Inflammatory macrophage treated with lipopolysaccharide for 4 hours (primary cell): ENCODE results near the gene OXER1.

Source experiments
- DNase-seq: peaks from one replicate; pipeline ENCODE4 v3.0.0-alpha.2; 2020

OXER1 gene

DNA sequence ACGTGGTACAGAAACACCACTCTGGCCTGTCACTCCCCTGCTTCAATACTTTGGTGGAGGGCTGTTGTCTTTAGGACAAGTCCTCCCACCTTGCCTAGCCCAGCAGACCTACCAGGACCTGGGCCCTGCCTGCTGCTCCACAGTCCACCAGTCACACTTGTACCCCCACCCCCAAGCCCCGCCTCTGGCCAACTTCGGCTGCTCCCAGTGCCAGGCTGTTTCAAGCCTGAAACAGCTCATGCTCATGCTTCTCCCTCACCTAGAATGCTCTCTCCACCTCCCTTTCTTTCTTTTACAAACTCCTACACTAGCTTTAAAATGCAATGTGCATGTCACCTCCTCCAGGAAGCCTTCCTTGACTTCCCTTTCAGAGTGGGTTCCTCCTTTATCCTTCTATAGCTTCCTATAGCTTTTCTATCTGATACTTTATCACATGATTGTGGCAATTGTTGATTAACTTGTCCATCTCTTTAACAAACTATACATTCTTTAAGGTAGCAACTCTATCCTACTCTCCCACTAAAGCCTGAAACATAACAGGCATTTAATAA is 4.8 kb upstream of the OXER1 start:
- DNase-seq = no peak

DNA sequence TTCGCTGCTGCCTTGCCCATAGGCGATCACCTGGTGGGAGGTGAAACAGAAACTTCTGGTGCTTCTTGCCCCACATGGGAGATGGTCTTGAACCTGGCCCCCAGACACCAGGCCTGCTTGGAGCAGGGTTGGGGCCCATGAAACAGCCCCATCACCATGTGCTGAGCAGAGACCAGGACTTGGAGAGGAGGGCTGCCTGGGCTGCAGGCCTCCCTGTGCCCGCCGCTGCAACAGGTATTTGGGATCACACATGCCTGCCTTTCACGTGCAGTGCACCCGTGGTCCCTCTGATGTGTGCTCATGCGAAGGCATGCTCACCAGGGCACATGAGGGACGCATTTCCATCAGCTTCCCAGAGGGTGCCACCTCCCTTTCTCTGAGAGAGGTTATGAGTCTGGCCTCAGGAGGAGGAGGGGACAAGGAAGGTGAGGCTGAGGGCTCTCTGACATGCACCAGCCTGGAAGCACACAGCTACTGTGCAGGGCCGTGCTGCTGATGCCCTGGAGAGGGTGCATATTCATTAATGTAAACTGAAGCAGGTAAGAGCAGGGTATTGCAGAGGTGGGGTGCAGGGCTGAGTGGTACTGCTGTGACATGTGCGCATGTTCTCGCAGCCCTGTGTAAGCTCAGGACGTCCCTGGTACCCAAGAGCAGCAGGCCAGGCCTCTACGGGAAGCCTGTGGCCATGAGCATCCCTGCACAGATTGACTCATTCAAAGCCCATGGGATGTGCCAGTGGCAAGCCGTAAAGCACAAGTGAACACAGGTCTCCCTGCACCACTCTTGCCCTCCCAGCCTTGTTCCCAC is 4.2 kb upstream of the OXER1 start:
- no peak for DNase-seq

DNA sequence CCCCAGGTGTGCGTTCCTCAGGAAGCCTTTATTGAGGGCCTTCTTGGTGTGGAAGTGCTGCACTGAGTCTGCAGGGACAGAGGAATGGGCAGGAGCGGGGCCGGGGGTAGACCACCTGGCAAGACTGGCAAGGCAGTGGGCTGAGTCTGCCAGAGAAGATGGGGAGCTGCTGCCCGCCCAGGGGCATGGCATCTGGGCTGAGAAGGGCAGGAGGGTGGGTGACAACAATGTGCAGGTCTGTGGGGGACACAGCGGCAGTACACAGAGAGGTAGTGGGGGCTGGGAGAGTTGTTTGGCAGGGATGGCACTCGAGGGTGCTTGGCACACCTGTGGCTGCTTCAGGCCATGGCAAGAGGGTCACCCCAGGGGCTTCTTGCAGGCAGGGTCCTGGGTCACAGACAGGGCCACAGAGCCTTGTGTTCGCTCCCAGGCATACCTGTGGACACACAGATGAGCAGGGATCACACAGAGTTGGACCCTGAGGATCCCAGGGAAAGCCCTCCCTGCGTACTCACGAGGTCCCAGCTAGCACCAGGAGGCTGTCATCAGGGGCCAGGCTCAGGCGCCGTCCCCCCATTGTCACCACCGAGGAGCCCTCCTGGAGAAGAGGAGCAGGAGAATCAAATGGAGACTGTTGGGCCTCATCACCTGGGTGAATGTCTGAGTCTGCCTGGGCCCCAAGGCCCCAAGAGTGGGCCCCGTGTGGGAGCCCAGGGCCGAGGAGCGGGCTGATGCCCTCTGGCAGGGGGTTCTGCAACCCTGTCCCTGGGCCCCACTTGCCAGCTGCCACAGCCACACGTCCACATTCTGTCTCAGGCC is 3.4 kb upstream of the OXER1 start:
- no peak for DNase-seq

DNA sequence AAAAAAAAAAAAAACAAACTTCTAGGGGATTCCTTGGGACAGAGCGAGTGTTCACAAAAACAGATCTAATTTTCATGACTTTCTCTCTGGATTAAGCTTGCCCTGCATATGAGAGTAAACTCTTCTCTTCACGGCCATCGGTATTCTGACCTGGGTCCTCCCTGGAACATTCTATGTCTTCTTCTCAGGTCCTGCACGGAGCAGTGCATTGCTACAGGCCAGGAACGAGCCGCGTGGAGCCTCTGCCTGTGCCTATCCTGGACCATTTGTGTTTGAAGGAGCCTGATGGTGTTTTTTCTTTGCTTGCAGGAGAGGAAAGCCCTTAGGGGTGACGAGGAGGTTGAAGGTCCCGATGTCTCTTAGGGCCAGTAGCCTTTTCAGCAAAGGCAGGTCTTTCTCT is 1.8 kb upstream of the OXER1 start:
- no peak for DNase-seq

DNA sequence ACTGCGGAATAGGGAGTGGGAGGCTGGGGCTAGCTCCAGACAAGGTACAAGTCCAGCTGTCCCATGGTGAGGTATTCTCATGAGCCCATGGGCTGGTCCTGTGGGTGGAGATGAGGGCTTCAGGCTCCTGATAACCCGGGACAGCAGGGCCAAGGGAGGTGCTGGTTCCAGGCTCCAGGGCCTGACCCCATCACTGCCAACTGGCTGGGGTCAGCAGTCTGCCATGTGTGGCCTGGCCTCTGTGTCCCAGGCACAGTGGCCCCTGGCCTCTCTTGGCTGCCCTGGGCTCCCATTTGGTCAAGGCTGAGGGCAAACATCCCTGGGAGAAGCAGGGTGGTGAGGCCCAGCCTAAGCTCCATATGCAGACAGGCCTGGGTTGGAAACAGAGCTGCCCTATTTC is 966 bp upstream of the OXER1 start:
- no peak for DNase-seq

DNA sequence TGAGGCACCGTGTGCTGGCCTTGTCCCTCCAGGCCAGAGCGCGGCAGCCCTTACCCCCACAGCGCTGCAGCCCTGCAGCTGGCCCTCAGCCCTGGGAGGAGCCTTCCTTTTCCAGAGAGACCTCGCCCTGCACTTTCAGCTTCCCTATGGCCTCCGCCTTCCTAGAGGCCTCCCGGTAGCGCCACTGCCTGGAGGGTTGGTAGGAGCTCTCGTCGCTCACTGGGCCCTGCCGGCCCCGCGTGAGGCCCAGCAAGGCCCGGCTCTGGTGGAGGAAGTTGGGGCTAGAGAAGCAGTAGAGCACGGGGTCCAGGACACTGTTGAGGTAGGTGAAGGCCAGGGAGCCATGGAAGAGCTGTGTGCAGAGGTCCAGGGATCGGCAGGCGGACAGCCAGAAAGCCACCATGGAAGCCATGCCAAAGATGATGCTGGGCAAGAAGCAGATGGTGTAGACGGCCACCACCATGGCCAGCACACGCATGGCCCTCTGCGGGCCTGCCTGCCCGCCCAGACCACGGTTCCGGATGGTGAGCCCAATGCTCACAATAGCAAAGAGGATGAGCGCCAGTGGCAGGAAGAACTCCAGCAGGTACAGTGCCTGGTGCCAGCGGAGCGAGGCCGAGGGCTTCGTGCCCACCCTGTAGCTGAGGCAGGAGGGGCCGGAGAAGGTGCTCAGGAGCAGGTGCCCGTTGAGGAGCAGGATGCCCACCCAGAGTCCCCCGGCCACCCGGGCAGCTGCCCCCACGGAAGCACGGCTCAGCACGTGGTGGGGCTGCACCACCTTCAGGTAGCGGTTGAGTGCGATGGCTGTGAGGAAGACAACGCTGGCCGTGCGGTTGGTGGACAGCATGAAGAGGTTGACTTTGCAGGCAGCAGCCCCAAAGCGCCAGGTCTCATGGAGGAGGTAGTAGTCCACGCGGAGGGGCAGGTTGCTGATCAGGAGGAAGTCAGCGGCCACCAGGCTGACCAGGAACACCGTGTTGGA is 821 bp downstream of the OXER1 start:
- DNase-seq = no peak

DNA sequence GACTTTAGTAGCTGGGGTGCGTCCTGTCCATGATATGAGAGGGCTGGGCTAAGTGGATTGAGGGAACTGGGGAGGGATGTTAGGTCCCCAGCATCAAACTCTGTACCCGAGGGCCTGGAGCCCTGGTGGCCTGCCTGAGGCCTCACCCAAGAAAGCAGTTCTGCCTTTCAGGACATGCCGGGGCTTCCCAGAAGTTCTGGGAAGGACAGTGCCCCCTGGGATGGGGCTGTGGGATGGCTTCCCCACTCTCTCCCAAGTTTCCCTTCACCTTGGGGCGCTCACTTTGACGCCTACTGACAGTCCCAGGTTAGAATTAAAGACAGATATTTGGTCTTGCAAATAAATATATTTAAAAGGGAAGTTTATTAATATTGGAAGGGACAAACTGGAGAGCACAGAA is 1.8 kb downstream of the OXER1 start:
- no peak for DNase-seq

DNA sequence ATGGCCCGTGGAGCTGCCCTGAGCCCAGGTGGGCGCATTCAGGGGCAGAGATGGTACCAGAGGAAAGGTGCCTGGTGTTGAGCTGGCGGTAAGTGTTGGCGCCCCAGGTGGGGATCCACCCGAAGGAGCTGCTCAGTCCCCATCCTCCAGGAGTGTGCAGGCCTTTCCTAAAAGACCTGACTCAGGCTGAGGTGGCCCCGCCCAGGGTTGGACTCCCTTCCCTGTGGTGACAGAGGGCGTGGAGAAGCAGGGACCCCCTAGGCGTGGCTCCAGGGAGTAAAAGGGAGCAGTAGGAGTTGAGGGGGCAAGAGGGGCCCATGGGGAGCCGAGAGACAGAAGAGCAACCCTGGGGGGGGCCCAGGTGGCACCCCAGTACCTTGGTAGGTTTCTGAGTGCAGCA is 2.4 kb downstream of the OXER1 start:
- DNase-seq = no peak

DNA sequence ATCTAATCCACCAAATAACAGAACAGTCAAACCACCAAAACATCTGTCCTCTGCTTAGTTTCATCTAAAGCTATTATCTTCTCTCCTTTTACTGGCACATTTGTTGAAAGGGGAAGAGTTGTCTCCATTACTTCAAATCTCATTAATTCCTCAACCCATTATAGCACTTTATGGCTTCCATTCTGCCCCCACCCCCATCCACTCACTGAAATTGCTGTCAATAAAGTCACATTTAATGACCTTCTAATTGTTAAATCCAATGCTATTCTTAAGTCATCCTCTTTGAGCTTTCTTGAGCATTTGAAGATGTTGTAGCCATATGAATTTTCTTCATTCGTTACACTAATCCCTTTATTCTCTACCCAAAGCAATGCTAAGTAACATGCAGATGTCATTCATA is 5.2 kb downstream of the OXER1 start:
- DNase-seq = no peak

DNA sequence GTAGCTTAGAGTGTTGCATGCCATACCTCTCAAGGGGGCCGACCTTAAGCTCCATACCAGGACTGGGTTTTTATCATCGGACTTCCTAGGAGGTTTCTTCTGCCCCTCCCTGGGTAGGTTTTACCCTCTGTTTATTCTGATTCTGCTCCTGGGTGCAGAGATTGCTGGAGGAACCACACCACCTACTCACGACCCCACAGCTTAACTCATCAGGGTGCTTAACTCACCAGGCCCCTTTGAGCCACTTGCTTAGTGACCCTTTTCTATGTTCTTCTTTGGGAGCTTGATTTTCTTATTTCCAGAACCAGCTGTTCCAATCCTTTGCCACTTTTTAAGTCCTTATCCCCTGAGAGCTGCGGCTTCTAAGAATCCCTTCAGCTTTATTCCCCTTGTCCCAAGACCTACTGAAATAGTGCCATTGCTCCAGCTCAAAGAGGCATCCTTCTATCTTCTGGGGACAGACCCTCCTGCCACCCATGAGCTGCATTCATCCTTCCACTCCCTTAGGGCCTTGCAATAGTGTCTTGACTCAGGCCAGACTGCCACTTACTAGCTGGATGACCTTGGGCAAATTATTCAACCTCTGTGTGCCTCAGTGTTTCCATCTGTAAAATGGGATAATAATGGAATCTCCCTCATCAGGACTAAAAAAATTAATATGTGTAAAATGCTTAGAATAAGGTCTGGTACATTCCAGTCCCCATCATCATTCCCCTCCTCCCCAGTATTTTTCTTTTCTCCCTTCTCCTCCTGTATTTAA is 5.8 kb downstream of the OXER1 start:
- no peak for DNase-seq

DNA sequence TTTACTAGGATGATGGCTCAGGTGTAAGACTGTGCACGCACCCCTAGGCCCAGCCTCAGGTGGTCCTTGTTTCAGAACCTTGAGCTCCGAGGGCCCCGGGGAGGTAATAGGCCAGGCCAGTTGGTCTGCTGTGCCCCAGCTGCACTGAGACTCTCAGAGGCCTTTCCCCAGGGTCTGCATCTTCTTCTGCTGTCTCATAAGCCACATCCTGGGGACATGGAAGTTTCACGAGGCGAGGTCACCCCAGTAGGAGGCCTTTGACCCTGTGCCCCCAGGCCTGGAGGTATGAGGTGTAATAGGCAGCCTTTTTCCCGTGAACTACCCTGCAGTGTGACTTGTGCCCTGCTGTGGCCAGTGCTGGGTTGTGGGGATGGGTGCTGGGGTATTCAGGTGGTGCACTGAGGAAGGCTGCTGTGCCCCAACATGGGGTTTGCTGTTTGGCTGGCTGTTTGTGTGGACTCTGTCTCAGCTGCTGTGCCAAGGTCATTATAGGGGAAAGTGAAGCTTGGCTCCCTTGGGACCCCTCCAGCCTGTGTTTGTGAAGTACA is 6.9 kb downstream of the OXER1 start:
- DNase-seq = no peak

DNA sequence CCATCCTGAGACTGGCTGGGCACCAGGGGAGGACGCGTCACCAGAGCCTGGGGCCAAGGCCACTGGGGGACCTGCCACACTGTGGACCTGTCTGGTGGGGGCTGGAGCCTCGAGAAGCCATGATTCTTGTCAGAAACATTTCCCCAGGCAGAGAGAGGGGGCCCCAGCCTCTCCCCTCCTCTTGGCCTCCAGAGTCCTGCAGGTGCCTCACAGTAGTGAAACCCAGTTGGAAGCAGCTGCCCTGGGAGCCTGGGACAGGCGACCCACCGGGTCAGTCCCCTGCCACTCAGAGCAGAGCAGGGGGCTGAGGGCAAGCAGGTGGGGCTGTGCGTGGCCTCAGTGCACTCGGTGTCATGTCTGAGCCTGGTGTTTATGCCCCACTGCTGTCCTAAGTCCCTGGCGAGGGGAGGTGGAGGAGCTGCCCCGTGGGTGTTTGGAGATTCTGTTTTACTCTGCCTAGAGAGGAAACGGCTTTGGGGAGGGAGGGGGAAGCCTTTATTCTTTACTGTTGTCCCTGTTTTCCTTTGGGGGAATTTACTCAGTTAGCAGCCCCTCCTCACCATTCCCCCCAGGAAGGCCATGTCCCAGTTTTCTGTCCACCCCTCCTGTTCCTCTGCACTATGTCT is 7.7 kb downstream of the OXER1 start:
- no peak for DNase-seq

DNA sequence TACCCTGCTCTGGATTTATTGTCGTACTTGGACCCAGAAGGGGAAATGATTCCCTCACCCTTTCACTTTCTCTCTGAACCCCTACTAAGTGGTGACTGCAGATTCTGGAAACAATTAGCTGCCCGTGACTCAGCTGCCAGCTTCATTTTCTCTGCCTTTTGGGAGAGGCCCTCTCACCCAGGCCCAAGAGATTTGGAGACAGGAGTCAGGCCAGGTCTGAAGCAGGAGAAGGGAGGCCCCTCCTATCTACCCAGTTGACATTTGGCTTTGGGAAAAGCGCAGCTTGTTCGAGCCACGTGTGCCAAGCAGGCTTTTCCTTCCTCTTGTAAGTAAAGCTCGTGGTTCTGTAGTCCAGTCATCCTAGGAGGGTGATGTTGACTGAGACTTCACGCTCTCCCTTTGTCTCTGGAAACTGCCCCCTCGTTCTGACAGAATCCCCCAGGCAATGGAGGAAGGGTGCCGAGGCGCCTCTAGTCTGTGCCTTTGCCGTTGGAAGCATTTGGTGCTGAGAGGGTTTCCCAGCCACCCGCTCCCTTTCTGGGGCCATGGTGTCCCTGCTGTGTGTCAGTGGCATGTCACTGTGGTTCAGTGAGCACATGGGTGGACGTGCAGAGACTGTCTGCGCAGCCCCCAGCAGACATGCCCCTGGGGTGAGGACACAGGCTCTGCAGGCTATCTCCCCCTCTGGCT is 8.6 kb downstream of the OXER1 start:
- DNase-seq = peak; percentile 89

DNA sequence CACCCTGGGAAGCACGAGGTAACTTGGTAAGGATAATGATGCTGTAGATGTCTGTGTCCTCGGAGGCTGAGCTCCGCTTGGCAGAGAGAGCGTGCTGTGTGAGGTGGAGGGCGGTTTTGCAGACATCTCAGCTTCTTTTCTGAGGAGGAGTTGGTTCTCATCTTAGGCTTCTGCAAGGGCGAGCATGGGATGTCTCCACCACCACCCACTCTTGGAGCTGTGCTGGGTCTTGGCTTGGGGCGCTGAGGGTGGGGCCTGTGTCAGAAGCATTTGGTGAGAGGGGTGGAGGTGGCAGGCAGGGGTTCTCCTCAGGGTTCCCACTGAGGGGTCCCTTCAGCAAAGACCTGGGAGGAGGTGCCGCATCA is 9.2 kb downstream of the OXER1 start:
- peak; percentile 62 for DNase-seq

DNA sequence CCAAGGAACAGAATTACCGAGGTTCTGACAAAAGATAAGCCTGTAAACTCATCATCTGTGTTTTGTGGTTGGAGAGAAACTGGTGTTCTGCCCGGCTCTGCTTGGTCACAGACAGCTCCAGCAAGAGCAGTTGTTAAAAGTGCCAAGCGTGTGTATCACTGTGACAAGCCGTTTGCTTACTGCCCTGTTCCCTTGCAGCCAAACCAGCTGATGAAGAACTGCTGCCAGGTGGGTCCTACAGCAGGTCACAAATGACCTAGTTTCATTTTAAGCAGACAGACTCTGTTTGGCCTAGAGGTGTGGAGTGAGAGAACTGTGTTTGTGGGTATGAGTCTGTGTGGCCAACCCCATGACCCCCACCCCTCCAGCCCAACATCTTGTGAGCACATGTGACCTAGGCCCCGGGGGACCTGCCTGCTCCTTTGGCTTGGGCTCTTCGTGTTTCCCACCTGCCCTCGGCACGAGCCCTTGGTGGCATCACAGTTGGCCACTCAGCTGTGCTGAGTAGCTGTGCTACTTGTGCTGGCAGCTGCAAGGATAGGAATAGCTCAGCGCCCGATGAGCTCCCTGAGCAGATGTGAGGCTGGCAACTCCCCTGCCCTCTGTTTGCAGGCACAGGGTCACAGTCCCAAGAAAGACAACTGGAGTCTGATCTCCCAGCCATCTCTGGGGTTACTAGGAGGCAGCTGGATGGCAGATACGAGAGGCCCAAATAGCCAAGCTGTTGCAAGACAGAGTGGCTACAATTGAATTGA is 9.7 kb downstream of the OXER1 start:
- no peak for DNase-seq

DNA sequence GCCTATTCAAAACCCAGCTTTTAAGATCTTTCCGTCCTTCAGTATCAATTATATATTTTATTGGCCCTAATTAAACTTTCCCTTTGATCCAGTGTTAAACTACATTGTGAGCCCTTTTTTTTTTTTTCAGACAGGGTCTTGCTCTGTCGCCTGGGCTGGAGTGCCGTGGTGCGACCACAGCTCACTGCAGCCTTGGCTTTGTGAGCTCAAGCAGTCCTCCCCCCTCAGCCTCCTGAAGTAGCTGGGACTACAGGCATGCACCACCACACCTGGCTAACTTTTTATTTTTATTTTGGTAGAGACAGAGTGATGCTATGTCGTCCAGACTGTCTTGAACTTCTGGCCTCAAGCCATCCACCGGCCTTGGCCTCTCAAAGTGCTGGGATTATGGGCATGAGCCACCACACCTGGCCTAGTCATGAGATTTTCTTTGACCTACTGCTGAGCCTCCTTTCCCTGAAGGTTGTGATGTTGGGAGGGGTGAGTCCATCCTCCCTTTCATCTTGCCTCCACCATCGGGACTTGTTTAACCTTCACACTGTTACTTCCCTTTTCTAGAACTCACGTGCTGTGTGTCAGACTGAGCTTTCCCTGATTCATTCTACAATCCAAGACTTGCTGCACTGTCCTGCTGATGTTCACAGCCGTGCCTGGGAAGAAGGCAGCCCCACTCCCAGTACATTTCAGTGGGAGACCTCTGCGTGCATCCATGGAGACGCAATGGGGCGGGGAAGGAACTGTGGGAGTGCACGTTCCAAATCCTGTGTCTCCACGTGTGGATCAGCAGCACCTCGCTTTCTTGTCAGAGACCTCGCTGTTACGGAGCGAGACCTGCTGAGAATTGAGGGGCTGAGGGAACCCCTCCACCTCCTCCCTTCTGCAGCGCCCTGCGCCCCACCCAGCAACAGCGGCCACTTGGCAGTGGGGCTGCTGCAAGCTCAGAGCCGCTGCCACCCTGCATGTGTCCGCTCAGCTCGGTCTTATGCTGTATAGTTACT is 10.8 kb downstream of the OXER1 start:
- peak; percentile 81 for DNase-seq

DNA sequence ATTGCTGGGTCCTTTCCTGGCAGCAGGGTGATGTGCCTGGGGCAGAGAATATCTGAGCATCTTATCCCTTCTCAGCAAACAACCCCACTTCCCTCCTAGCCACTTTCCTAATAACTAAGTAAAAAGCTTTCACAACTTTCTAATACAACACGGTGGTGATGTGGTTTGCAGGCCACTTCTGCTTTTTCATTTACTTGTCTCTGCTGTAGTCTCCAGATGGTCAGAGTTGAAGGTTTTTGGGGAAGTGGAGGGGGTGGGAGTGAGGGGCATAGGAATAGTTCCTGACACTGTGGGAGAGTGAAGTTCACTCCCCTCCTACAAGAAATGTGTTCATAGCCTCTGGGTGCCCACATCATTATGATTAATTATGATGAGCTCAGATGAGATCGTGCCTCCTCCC is 11.6 kb downstream of the OXER1 start:
- DNase-seq = peak; percentile 96

DNA sequence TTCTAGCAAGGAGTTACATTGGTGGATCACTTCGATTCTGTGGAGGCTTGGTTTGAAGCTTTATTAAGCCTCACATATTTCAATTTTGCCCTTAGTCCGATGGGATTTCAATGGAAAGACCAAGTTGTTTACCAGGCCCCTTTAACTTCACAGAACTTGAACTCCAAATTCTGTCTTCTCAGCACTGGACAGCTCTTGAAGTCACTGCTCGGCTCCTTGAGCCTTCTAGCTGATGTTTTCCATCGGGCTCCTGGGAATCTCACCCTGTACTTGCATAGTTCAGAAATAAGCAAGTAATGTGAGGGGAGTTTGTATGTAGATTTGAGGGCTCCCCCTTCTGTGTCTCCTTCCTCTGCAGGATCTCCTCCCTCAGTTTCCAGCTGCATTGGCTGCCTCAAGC is 15.1 kb downstream of the OXER1 start:
- DNase-seq = no peak

DNA sequence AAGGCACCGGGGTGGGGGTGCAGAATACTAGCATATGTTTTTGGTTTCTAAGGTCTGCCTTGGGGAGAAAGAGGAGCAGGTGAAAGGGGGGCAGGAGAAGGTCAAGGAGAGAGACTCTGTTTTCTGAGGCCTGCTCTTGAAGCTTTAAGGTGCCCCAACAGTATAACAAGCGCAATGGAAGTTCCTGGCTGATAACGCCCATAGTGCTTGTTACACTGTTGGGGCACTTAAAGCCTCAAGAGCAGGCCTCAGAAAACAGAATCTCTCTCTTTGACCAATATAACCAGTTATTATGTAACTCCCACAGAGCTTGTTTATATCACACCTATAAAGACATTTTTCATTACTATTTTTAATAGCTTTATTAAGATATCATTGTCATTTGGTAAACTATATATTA is 16.5 kb downstream of the OXER1 start:
- no peak for DNase-seq
